Caco-2 (cell line): ENCODE measurements around the gene NDP. TPM values are rescaled to one million over a fixed set of nuclear protein-coding genes. Genes with fewer than 3 reads are reported as not detected.

Experiments
- BruUV-seq: library from RNA; stranded (reverse); fragments of 400-500 nt; replicated peaks from 2 replicates; lab custom pipeline; 2021; lab: Mats Ljungman, UMichigan
- CTCF ChIA-PET: fragments of 300-600 bp; sonication (Branson Sonifier 250); formaldehyde crosslinking; loops from one replicate; lab custom pipeline; 2022; ENCODE audit warnings: antibody characterized with exemption; lab: Charles Lee
- POLR2A ChIA-PET: fragments of 300-600 bp; sonication (Branson Sonifier 250); formaldehyde crosslinking; loops from one replicate; lab custom pipeline; 2022; ENCODE audit warnings: antibody characterized with exemption; lab: Charles Lee
- DNase-seq, 2 experiments: peaks; one replicate each; pipeline versions ENCODE4 v3.0.0 to v3.0.0-alpha.2; 2020 to 2022
- H3K27me3 ChIP-seq: replicated peaks from 2 replicates; pipeline ENCODE4 v1.6.0; 2011; ENCODE audit warnings: low read length; ENCODE audit not compliant: control insufficient read depth, insufficient read depth
- H3K36me3 ChIP-seq: 2 replicates; pipeline ENCODE4 v1.5.1; 2011; ENCODE audit warnings: low read length; ENCODE audit not compliant: control insufficient read depth, insufficient read depth
- H3K4me1 ChIP-seq: fragments of 250-450 bp; sonication (Bioruptor Pico); 2 replicates; pipeline ENCODE4 v1.5.1; 2020; ENCODE audit warnings: mild to moderate bottlenecking
- H3K4me3 ChIP-seq: 2 replicates; pipeline ENCODE4 v1.5.1; 2011; ENCODE audit warnings: low read depth, mild to moderate bottlenecking, control low read depth, low read length
- H3K9me3 ChIP-seq: fragments of 250-450 bp; sonication (Bioruptor Pico); 2 replicates; pipeline ENCODE4 v1.5.1; 2020; ENCODE audit warnings: mild to moderate bottlenecking, moderate library complexity
- H3K27ac Mint-ChIP-seq: one replicate; pipeline ENCODE4 v1.8.0; 2022; ENCODE audit warnings: mixed read lengths; ENCODE audit not compliant: unreplicated experiment
- H3K27me3 Mint-ChIP-seq: one replicate; pipeline ENCODE4 v1.8.0; 2022; ENCODE audit warnings: mixed read lengths; ENCODE audit not compliant: insufficient read depth, unreplicated experiment
- H3K36me3 Mint-ChIP-seq: one replicate; pipeline ENCODE4 v1.8.0; 2022; ENCODE audit warnings: mild to moderate bottlenecking, mixed read lengths; ENCODE audit not compliant: insufficient read depth, unreplicated experiment
- H3K4me1 Mint-ChIP-seq: one replicate; pipeline ENCODE4 v1.8.0; 2022; ENCODE audit warnings: low read depth, mixed read lengths; ENCODE audit not compliant: unreplicated experiment
- H3K4me3 Mint-ChIP-seq: one replicate; pipeline ENCODE4 v1.8.0; 2022; ENCODE audit warnings: mild to moderate bottlenecking, moderate library complexity, mixed read lengths; ENCODE audit not compliant: unreplicated experiment
- H3K9me3 Mint-ChIP-seq: one replicate; pipeline ENCODE4 v1.8.0; 2022; ENCODE audit warnings: mixed read lengths; ENCODE audit not compliant: unreplicated experiment
- CTCF ChIP-seq, 2 experiments: fragments of 200-600 bp in 1 of 2; IDR thresholded peaks; 1 replicate in 1 of 2; 2 replicates in 1 of 2; pipeline versions ENCODE4 v1.5.1 to v1.8.0; 2011 to 2022; ENCODE audit warnings: antibody characterized with exemption in 1 of 2, control low read depth in 1 of 2, inconsistent platforms in 1 of 2, low read depth in 1 of 2, low read length in 1 of 2, mild to moderate bottlenecking in 1 of 2, moderate library complexity in 1 of 2; ENCODE audit not compliant: insufficient read depth in 1 of 2, severe bottlenecking in 1 of 2, unreplicated experiment in 1 of 2
- intact Hi-C: fragments of 100-400 bp; cut with micrococcal nuclease; formaldehyde crosslinking; loops from one replicate; pipeline ENCODE4 v1.10.0; 2022; ENCODE audit not compliant: unreplicated experiment
- total RNA-seq: library from RNA; stranded (reverse); gene quantifications from 2 replicates; pipeline ENCODE4 v1.2.3, GENCODE V29; 2022

Gene NDP
- total RNA-seq, 1 experiment from 2014 or later = 0.48 TPM

- Histone ChIP-seq H3K9me3 (no peaks in the 10 kb centered on the region), H3K4me1 (no peaks in the 10 kb centered on the region), H3K36me3 (no peaks in the 10 kb centered on the region), H3K4me3 (no peak overlapping the region), H3K27me3 (no peaks in the 10 kb centered on the region)
- H3K9me3 Mint-ChIP-seq = no peaks in the 10 kb centered on the region
- ChIA-PET CTCF (no interaction called here), POLR2A (no interaction called here)
- H3K4me1 Mint-ChIP-seq = no peaks in the 10 kb centered on the region
- TF ChIP-seq CTCF (IDR thresholded peaks at IDR 0.05; ENCODE audit: insufficient read depth in 1 of 2, low read depth in 1 of 2, low read length in 1 of 2, severe bottlenecking in 1 of 2, unreplicated experiment in 1 of 2) = no peak
- H3K4me3 Mint-ChIP-seq = no peak overlapping the region
- no peaks in the 10 kb centered on the region for H3K27me3 Mint-ChIP-seq
- no peak overlapping the region for H3K27ac Mint-ChIP-seq
- H3K36me3 Mint-ChIP-seq = no peaks in the 10 kb centered on the region
- BruUV-seq = no TSS peak
- intact Hi-C loops = no loop called here
- no peak for DNase-seq
These were observed 32.9 kb upstream of the NDP start for GRCh38 chrX:44006081-44006480.

- TF ChIP-seq CTCF (IDR thresholded peaks at IDR 0.05; ENCODE audit: insufficient read depth in 1 of 2, low read depth in 1 of 2, low read length in 1 of 2, severe bottlenecking in 1 of 2, unreplicated experiment in 1 of 2) = no peak
- Histone ChIP-seq H3K36me3 (no peaks in the 10 kb centered on the region), H3K4me1 (no peaks in the 10 kb centered on the region), H3K27me3 (no peaks in the 10 kb centered on the region), H3K9me3 (no peaks in the 10 kb centered on the region), H3K4me3 (no peak overlapping the region)
- Mint-ChIP-seq H3K27me3 (no peaks in the 10 kb centered on the region), H3K27ac (no peak overlapping the region), H3K9me3 (no peaks in the 10 kb centered on the region), H3K36me3 (no peaks in the 10 kb centered on the region), H3K4me3 (no peak overlapping the region), H3K4me1 (no peaks in the 10 kb centered on the region)
- no TSS peak for BruUV-seq
- DNase-seq = no peak
- intact Hi-C loops = no loop called here
- ChIA-PET POLR2A (no interaction called here), CTCF (no interaction called here)
These were observed 30.8 kb upstream of the NDP start for GRCh38 chrX:44003975-44004374.

GRCh38 chrX:44002567-44002966 lies 29.4 kb upstream of the NDP start:
- Histone ChIP-seq H3K27me3 (no peaks in the 10 kb centered on the region), H3K36me3 (no peaks in the 10 kb centered on the region), H3K9me3 (no peaks in the 10 kb centered on the region), H3K4me1 (no peaks in the 10 kb centered on the region), H3K4me3 (no peak overlapping the region)
- no peaks in the 10 kb centered on the region for H3K9me3 Mint-ChIP-seq
- ChIA-PET CTCF (no interaction called here), POLR2A (no interaction called here)
- H3K36me3 Mint-ChIP-seq = no peaks in the 10 kb centered on the region
- H3K4me1 Mint-ChIP-seq = no peaks in the 10 kb centered on the region
- no peak overlapping the region for H3K27ac Mint-ChIP-seq
- BruUV-seq = no TSS peak
- TF ChIP-seq CTCF (IDR thresholded peaks at IDR 0.05; ENCODE audit: insufficient read depth in 1 of 2, low read depth in 1 of 2, low read length in 1 of 2, severe bottlenecking in 1 of 2, unreplicated experiment in 1 of 2) = no peak
- DNase-seq = no peak
- H3K27me3 Mint-ChIP-seq = no peaks in the 10 kb centered on the region
- H3K4me3 Mint-ChIP-seq = no peak overlapping the region
- intact Hi-C loops = no loop called here
